HG03439 (cell line): ENCODE measurements around the gene RALGDS.
"Not testable (repeated sequence)": the region's sequence is repeated elsewhere in the genome, so short reads cannot be mapped to it uniquely, and the experiment has no call there.

Source experiments
- ATAC-seq: cut with Tn5 transposase; IDR thresholded peaks from one replicate; pipeline ENCODE4 v1.9.1; 2021; ENCODE audit warnings: mild to moderate bottlenecking, moderate library complexity; ENCODE audit not compliant: unreplicated experiment

The RALGDS gene

DNA sequence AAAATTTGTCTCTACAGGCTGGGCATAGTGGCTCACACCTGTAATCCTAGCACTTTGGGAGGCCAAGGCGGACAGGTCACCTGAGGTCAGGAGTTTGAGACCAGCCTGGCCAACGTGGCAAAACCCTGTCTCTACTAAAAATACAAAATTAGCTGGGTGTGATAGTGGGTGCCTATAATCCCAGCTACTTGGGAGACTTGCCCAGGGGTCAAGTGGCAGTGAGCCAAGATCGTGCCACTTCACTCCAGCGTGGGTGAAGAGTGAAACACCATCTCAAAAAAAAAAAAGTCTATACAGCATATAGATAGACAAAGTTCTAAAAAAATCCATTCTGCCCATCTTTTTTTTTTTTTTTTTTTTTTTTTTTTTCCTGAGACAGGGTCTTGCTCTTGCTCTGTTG, 26.7 kb downstream of the RALGDS start:
- not testable (repeated sequence) for ATAC-seq

GRCh38 chr9:133090752-133091385, 30.2 kb downstream of the RALGDS start:
- ATAC-seq, result no peak

GRCh38 chr9:133090187-133090586, 30.9 kb downstream of the RALGDS start:
- ATAC-seq, result no peak

DNA sequence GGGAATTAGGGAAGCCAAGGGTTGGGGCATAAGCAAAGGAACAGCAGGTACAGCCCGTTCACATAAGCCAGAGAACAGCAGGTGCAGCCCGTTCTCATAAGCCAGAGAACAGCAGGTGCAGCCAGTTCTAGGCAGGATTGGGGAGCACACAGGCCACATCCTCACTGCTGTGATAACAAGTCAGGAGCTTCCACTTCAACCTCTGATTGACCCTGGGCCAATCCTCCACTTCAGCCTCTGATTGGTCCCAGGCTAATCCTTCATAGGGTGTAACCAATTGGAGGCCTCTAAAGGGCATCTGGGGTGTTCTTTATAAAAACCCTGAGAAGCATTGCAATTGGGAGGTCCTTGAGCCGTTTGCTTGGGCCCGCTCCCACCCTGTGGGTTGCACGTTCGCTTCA, 31.8 kb downstream of the RALGDS start:
- ATAC-seq, result no peak

- ATAC-seq, result no peak
Measured at GRCh38 chr9:133088756-133089155, 32.3 kb downstream of the RALGDS start.

DNA sequence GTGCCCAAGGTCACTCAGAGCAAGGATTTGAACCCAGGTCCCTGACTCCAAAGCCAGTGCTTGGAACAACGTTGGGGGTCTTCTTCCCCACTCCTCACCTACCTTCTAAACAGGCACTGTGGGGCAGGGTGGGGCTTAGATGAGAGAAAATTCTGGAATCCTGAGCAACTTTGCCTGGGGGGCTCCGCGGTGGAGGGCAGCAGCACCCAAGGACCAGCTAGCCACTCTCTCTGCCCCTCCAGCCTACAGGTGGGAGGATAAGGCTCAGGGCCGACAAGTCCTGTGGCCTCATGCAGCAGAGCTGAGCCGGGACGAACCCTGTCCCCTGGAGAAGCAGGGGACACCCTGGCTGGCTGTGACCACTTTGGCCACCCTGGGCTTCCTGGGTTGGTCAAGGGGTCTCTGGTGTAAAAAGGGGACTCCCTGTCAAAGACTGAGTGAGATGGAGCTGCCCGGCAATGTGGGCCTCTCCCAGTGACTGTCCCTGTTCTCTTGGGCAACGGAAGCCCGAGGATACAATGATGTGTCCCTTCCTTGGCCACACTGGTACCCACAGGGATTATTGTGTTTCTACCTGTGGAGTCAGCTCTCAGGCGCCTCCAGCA, 32.8 kb downstream of the RALGDS start:
- ATAC-seq, result no peak

DNA sequence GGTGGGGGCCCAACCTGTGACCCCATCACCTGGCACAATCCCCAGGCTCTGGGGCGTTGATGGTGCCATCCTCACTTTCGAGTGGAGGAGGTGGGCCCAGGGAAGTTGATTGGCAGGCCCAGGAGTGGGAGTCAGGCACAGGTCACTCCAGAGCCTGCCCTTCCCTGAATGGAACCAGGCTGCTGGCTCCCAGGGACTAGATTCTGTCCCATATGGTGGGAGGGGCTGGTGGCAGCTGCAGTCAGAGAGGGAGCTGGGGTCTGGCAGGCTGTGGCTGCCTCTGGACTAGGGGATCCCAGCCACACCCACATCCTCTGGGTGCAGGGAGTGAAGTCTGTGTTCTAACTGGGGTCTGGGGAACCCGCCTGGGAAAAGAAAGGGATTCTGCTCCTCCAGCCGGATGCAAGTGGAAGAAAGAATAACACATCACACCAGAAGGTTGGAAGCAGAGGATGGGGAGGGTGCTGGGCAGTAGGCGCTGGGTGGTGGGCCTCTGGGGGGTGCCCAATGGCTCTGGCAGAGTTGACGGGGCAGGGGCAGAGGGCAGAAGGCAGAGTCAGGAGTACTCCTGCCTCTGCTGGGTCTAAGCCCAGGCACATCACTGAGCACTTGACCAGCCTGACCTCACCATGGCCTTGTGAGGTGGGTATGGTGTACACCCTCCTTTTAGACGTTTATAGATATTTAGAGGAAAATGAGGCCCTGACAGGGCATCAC, 33.5 kb downstream of the RALGDS start:
- no peak for ATAC-seq

- no peak for ATAC-seq
Measured at GRCh38 chr9:133086894-133087293, 34.1 kb downstream of the RALGDS start.

DNA sequence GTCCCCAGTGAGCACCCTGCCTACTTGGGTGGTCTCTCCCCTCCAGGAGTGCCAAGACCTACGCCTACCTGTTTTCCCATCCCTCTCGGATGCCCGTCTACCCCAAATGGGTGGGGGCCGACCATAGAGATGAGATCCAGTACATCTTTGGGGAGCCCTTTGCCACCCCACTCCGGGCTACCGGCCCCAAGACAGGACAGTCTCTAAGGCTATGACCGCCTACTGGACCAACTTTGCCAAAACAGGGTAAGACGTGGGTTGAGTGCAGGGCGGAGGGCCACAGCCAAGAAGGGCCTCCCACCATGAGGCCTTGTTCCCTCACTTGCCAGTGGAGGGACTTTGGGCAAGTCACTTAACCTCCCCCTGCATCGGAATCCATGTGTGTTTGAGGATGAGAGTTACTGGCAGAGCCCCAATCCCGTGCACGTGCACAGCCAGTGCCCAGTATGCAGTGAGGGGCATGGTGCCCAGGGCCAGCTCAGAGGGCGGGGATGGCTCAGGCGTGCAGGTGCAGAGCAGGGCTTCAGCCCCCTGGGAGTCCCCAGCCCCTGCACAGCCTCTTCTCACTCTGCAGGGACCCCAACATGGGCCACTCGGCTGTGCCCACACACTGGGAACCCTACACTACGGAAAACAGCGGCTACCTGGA, 34.7 kb downstream of the RALGDS start:
- not testable (repeated sequence) for ATAC-seq

DNA sequence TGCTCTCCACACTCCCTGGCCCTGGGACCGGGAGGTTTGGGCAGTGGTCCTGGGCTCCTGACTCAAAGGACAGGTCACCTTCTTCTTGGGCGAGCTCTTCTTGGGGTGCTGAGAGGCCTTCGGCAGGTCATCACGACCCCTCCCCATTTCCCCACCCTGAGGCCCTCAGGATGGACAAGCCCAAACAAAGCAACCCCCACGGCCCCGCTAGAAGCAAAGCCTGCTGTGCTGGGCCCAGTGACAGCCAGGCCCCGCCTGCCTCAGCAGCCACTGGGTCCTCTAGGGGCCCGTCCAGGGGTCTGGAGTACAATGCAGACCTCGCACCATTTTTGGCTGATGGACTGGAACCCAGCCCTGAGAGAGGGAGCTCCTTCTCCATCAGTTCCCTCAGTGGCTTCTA, 37.4 kb downstream of the RALGDS start:
- ATAC-seq, result not testable (repeated sequence)

DNA sequence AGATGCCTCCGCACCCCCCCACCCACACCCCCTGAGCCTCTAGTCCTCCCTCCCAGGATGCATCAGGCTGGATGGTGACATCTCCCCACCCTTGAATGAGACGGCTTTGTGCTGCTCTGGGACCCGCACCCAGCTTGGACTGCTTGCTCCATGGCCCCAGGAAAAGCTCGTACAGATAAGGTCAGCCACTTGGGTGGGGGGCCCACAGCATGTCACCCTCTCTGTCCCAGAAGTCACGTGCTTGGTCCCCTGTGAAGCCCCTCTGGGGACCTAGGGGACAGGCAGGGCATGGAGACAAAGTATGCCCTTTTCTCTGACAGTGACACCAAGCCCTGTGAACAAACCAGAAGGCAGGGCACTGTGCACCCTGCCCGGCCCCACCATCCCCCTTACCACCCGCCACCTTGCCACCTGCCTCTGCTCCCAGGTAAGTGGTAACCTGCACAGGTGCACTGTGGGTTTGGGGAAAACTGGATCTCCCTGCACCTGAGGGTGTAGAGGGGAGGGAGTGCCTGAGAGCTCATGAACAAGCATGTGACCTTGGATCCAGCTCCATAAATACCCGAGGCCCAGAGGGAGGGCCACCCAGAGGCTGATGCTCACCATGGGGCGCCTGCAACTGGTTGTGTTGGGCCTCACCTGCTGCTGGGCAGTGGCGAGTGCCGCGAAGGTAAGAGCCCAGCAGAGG, 38.9 kb downstream of the RALGDS start:
- not testable (repeated sequence) for ATAC-seq

DNA sequence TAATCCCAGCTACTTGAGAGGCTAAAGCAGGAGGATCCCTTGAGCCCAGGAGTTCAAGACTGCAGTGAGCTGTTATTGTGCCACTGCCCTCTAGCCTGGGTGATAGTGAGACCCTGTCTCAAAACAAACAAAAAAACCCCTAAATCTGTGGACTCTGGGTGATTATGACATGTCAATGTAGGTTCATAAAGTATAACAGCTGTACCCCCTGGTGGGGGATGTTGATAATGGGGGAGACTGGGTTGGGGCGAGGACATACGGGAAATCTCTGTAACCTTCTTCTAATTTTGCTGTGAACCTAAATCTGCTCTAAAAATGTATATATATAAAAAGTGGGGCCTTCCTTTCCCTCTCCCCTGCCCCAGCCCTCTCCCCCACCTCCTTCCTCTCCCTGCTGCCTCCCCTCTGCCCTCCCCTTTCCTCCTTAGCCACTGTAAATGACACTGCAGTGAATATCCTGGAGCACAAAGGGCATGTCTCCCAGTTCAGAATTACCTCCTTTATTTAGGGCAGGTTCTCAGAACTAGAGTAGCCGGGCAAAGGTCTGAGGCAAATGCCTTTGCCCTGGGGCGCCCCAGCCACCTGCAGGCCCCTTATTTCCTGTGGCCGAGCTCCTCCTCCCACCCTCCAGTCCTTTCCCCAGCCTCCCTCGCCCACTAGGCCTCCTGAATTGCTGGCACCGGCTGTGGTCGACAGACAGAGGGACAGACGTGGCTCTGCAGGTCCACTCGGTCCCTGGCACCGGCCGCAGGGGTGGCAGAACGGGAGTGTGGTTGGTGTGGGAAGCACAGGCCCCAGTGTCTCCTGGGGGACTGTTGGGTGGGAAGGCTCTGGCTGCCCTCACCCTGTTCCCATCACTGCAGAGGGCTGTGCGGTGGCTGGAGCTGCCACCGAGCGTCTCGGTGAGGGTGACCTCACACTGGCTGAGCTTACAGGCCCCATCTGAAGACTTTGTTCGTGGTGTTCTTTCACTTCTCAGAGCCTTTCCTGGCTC, 40.0 kb downstream of the RALGDS start:
- ATAC-seq, result not testable (repeated sequence)

- no peak for ATAC-seq
Measured at GRCh38 chr9:133080161-133080560, 40.9 kb downstream of the RALGDS start.

GRCh38 chr9:133078486-133078885, 42.6 kb downstream of the RALGDS start:
- ATAC-seq, result no peak

DNA sequence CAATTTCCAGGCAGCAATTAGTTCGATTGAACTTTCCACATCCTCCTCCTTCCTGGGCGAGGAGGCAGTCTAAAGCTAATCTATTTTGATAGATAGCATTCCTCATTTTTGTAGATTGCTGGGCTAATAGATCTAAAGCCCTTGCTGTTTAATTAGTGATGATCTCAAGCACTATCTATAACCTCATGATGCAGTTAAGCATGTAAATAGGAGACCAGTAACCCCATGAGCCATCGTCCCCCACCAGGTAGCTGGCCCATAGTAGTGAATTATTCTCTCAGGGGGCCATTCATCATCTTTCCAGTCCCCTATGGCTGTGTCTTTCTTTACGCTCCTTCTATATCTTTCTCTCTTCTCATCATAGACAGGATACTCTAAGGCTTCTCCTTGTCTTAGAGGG, 44.3 kb downstream of the RALGDS start:
- no peak for ATAC-seq

GRCh38 chr9:133075925-133076630, 45.0 kb downstream of the RALGDS start:
- ATAC-seq, result no peak

DNA sequence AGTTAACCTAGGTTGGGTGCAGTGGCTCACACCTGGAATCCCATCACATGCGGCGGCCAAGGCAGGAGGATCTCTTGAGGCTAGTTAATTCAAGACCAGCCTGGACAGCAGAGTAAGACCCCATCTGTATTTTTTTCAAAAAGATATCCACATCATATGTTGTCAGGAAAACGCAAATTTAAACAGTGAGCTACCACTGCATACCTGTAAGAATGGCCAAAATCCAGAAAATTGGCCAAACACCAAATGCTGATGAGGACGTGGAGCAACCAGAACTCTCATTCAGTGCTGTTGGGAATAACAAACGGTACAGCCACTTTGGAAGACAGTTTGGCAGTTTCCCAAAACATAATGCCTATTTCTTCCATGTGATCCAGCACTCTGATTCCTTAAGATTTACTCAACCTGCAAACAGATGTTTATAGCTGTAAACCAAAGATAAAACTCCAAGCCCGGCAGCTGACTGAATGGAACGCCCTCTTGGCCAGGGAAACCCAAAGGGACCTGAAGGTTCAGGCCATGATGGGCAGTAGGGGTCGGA, 46.9 kb downstream of the RALGDS start:
- no peak for ATAC-seq

GRCh38 chr9:133073086-133074014, 47.7 kb downstream of the RALGDS start:
- no peak for ATAC-seq
